Thyroid gland (tissue), 4 donors: Measurements from ENCODE around the gene IVL.

Source experiments
- CTCF ChIP-seq, 6 experiments: fragments of 200-600 bp in 3 of 6; fragments of 450-650 bp in 3 of 6; sonication (generic) in 3 of 6; IDR thresholded peaks; one replicate each; pipeline ENCODE4 v1.5.1; 2016 to 2019; ENCODE audit warnings: antibody characterized with exemption in 6 of 6, mild to moderate bottlenecking in 2 of 6, inconsistent platforms in 1 of 6, moderate library complexity in 1 of 6
- POLR2A ChIP-seq, 2 donors: fragments of 450-650 bp; IDR thresholded peaks; one replicate each; pipeline ENCODE4 v1.6.1; 2017; ENCODE audit warnings: antibody characterized with exemption in 2 of 2, mild to moderate bottlenecking in 2 of 2, moderate library complexity in 1 of 2

GRCh38 chr1:152946248-152946647, 37.9 kb downstream of the IVL start:
- TF ChIP-seq CTCF (IDR thresholded peaks at IDR 0.05), result no peak
- no peak for TF ChIP-seq POLR2A (IDR thresholded peaks at IDR 0.05)
